GM23338 (cell line): ENCODE results near the gene ZBTB46. TPM values are rescaled to one million over a fixed set of nuclear protein-coding genes. Genes with fewer than 3 reads are reported as not detected.

Source experiments
- ATAC-seq: fragments of 200-7000 bp; cut with Tn5 transposase; 3 replicates; pipeline ENCODE4 v1.9.1; 2020
- DNase-seq: peaks from one replicate; pipeline ENCODE4 v3.0.0-alpha.2; 2015; ENCODE audit warnings: low spot score
- H2AFZ ChIP-seq: fragments of 200-600 bp; sonication (generic); 2 replicates; pipeline ENCODE4 v1.8.0; 2016; ENCODE audit warnings: antibody characterized with exemption, mild to moderate bottlenecking, moderate library complexity
- H3F3A ChIP-seq: fragments of 200-600 bp; sonication (generic); replicated peaks from 2 replicates; pipeline ENCODE4 v1.8.0; 2017; ENCODE audit warnings: antibody characterized with exemption, mixed run types, low read depth
- H3K27ac ChIP-seq: fragments of 200-600 bp; sonication (generic); 2 replicates; pipeline ENCODE4 v1.6.1; 2016; ENCODE audit warnings: low read depth
- H3K27me3 ChIP-seq: fragments of 200-600 bp; sonication (generic); 2 replicates; pipeline ENCODE4 v1.8.0; 2016; ENCODE audit warnings: mild to moderate bottlenecking, mixed run types, moderate library complexity; ENCODE audit not compliant: insufficient read depth
- H3K36me3 ChIP-seq: fragments of 200-600 bp; sonication (generic); 2 replicates; pipeline ENCODE4 v1.8.0; 2016; ENCODE audit warnings: mild to moderate bottlenecking; ENCODE audit not compliant: insufficient read depth
- H3K4me1 ChIP-seq: fragments of 200-600 bp; sonication (generic); 2 replicates; pipeline ENCODE4 v1.8.0; 2016; ENCODE audit warnings: mild to moderate bottlenecking, moderate library complexity; ENCODE audit not compliant: insufficient read depth
- H3K4me2 ChIP-seq: fragments of 200-600 bp; sonication (generic); 2 replicates; pipeline ENCODE4 v1.7.1; 2017; ENCODE audit warnings: mixed run types
- H3K4me3 ChIP-seq: fragments of 200-600 bp; sonication (generic); 2 replicates; pipeline ENCODE4 v1.6.1; 2016; ENCODE audit warnings: mixed run types
- H3K79me2 ChIP-seq: fragments of 200-600 bp; sonication (generic); replicated peaks from 2 replicates; pipeline ENCODE4 v1.8.0; 2017; ENCODE audit warnings: mild to moderate bottlenecking; ENCODE audit not compliant: insufficient read depth
- H3K9me2 ChIP-seq: fragments of 200-600 bp; sonication (generic); 2 replicates; pipeline ENCODE4 v1.8.0; 2017; ENCODE audit not compliant: insufficient read depth
- H4K20me1 ChIP-seq: fragments of 200-600 bp; sonication (generic); replicated peaks from 2 replicates; pipeline ENCODE4 v1.8.0; 2017; ENCODE audit warnings: mild to moderate bottlenecking; ENCODE audit not compliant: insufficient read depth
- H3K27ac Mint-ChIP-seq: 2 replicates; pipeline ENCODE4 v1.8.0; 2020; ENCODE audit warnings: inconsistent platforms, mild to moderate bottlenecking, moderate library complexity, mixed read lengths
- H3K27me3 Mint-ChIP-seq: 3 replicates; pipeline ENCODE4 v1.8.0; 2022; ENCODE audit warnings: low read depth, mild to moderate bottlenecking, moderate library complexity, mixed read lengths, inconsistent platforms; ENCODE audit not compliant: insufficient read depth, poor library complexity
- H3K36me3 Mint-ChIP-seq: 3 replicates; pipeline ENCODE4 v1.8.0; 2021; ENCODE audit warnings: low read depth, mild to moderate bottlenecking, inconsistent platforms, moderate library complexity, mixed read lengths
- H3K4me1 Mint-ChIP-seq: 3 replicates; pipeline ENCODE4 v1.8.0; 2020; ENCODE audit warnings: mild to moderate bottlenecking, inconsistent platforms, mixed read lengths
- H3K4me3 Mint-ChIP-seq: 3 replicates; pipeline ENCODE4 v1.8.0; 2021; ENCODE audit warnings: moderate library complexity, mild to moderate bottlenecking, inconsistent platforms, mixed read lengths
- H3K9me3 Mint-ChIP-seq: 3 replicates; pipeline ENCODE4 v1.8.0; 2020; ENCODE audit warnings: moderate library complexity, mild to moderate bottlenecking, inconsistent platforms, mixed read lengths
- CREB1 ChIP-seq: fragments of 250-450 bp; sonication (Bioruptor Pico); IDR thresholded peaks from 2 replicates; pipeline ENCODE4 v1.5.0; 2020; ENCODE audit warnings: low read depth, mild to moderate bottlenecking, moderate library complexity
- CTCF ChIP-seq, 2 experiments: fragments of 200-600 bp in 1 of 2; sonication (generic) in 1 of 2; conservative IDR thresholded peaks; 2 replicates each; pipeline versions ENCODE4 v1.5.1 to v1.6.1; 2016 to 2017; ENCODE audit warnings: antibody characterized with exemption in 2 of 2, low read depth in 2 of 2, mild to moderate bottlenecking in 2 of 2, moderate library complexity in 1 of 2
- ETS1 ChIP-seq: IDR thresholded peaks from 2 replicates; pipeline ENCODE4 v1.6.1; 2016; ENCODE audit warnings: antibody characterized with exemption
- EZH2 ChIP-seq: fragments of 200-600 bp; sonication (generic); IDR thresholded peaks from one replicate; pipeline ENCODE4 v1.8.0; 2017; ENCODE audit warnings: antibody characterized with exemption, mild to moderate bottlenecking, low read depth; ENCODE audit not compliant: unreplicated experiment
- JUNB ChIP-seq: IDR thresholded peaks from one replicate; pipeline ENCODE4 v1.6.1; 2016; ENCODE audit warnings: antibody characterized with exemption; ENCODE audit not compliant: unreplicated experiment
- NANOG ChIP-seq: IDR thresholded peaks from 2 replicates; pipeline ENCODE4 v1.6.1; 2016; ENCODE audit warnings: antibody characterized with exemption, borderline replicate concordance
- POLR2AphosphoS5 ChIP-seq: IDR thresholded peaks from 2 replicates; pipeline ENCODE4 v1.6.1; 2016; ENCODE audit warnings: antibody characterized with exemption, low read depth
- STAT1 ChIP-seq: IDR thresholded peaks from one replicate; pipeline ENCODE4 v1.6.1; 2016; ENCODE audit warnings: antibody characterized with exemption; ENCODE audit not compliant: unreplicated experiment
- ZNF114 ChIP-seq: fragments of 250-450 bp; sonication (Bioruptor Pico); IDR thresholded peaks from 2 replicates; pipeline ENCODE4 v1.5.0; 2020; ENCODE audit warnings: mild to moderate bottlenecking, moderate library complexity
- polyA plus RNA-seq: library from polyadenylated mRNA; unstranded; fragments of >200 nt; fragmentation: Nextera tagmentation; extraction: Ambion mirVana; gene quantifications from 2 replicates; pipeline ENCODE4 v1.2.1, GENCODE V29; 2016
- total RNA-seq: library from RNA; depleted of rRNA; stranded (reverse); fragments of >200 nt; shearing (Covaris generic); gene quantifications from 2 replicates; pipeline ENCODE4 v1.2.3, GENCODE V29; 2014

Gene ZBTB46
- total and polyA plus RNA-seq, 2 experiments from 2014 or later: 3.2 to 26.9 TPM

DNA sequence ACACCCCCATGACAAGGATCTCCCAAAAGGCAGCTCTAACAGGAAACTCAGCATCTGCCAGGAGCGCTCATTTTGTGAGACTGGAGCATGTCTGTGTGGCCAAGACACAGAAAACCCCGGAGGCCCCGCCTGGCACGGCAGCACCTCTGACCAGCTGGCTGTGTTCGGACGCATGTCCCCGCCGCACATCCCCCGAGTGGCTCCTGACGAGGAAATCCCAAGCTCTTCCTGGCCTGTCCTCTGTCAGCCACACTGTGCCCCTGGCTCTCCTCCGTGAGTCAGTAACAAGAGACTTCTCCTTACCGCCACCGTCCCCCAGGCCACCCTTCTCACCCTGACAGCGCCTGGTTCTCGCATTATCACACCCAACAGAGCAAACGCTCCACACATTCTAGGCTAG is 77.1 kb downstream of the ZBTB46 start:
- H3K27me3 Mint-ChIP-seq: peaks cover 5% of the 10 kb centered on the region
- Histone ChIP-seq H3K4me2 (no peak overlapping the region), H3K4me1 (peaks cover 4% of the 10 kb centered on the region; the same call in 1 of the 2 replicates), H4K20me1 (no peaks in the 10 kb centered on the region), H3K4me3 (no peak overlapping the region), H3K79me2 (no peaks in the 10 kb centered on the region), H3K27me3 (no peaks in the 10 kb centered on the region), H3K9me2 (no peaks in the 10 kb centered on the region), H2AFZ (no peak overlapping the region), H3K36me3 (no peaks in the 10 kb centered on the region), H3F3A (peaks cover 19% of the 10 kb centered on the region), H3K27ac (no peak overlapping the region)
- peaks cover 13% of the 10 kb centered on the region for H3K4me1 Mint-ChIP-seq
- no peak for TF ChIP-seq CTCF (conservative IDR thresholded peaks at IDR 0.05; ENCODE audit: low read depth in 2 of 2)
- no peak for ATAC-seq
- H3K4me3 Mint-ChIP-seq: no peak overlapping the region
- no peak overlapping the region for H3K27ac Mint-ChIP-seq
- no peaks in the 10 kb centered on the region; the same call in 2 of the 3 replicates for H3K9me3 Mint-ChIP-seq
- H3K36me3 Mint-ChIP-seq: peaks cover 3% of the 10 kb centered on the region; the same call in 2 of the 3 replicates
- peak; percentile 33 for DNase-seq

DNA sequence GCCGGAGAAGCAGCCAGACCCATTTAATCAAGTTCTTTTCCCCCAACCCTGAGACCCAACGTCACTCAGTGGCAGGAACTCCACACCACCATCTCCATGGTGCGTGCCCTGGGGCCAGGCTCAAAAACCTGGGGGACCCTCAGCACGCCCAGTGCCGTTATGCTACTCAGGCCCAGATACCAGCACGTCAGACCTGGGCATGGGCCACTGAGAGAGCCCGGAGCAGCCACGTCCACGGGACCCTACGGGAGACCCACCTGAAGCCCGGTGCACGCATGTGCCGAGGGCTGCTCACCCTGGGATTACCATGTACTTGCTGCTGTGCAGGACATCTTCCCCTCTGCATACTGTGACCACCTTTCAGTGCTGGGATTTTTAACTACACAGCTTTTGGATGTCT is 77.7 kb downstream of the ZBTB46 start:
- Histone ChIP-seq H3K4me2 (no peak overlapping the region), H3K4me1 (peaks cover 4% of the 10 kb centered on the region; the same call in 1 of the 2 replicates), H3F3A (peaks cover 19% of the 10 kb centered on the region), H3K79me2 (no peaks in the 10 kb centered on the region), H3K36me3 (no peaks in the 10 kb centered on the region), H3K4me3 (no peak overlapping the region), H3K27me3 (no peaks in the 10 kb centered on the region), H3K27ac (no peak overlapping the region), H3K9me2 (no peaks in the 10 kb centered on the region), H2AFZ (no peak overlapping the region), H4K20me1 (no peaks in the 10 kb centered on the region)
- H3K36me3 Mint-ChIP-seq: peaks cover 2% of the 10 kb centered on the region; the same call in 2 of the 3 replicates
- DNase-seq (no peak), ATAC-seq (no peak)
- no peak overlapping the region for H3K27ac Mint-ChIP-seq
- peaks cover 13% of the 10 kb centered on the region for H3K4me1 Mint-ChIP-seq
- no peaks in the 10 kb centered on the region; the same call in 2 of the 3 replicates for H3K9me3 Mint-ChIP-seq
- no peak overlapping the region; the same call in 2 of the 3 replicates for H3K4me3 Mint-ChIP-seq
- peaks cover 5% of the 10 kb centered on the region for H3K27me3 Mint-ChIP-seq
- TF ChIP-seq STAT1 (no peak), NANOG (no peak), JUNB (no peak), ETS1 (no peak), ZNF114 (CRISPR knock-in tag) (no peak)

- Histone ChIP-seq H2AFZ (no peak overlapping the region), H3K36me3 (no peaks in the 10 kb centered on the region), H3K4me3 (no peak overlapping the region), H3F3A (peaks cover 19% of the 10 kb centered on the region), H3K27me3 (no peaks in the 10 kb centered on the region), H3K79me2 (no peaks in the 10 kb centered on the region), H4K20me1 (no peaks in the 10 kb centered on the region), H3K9me2 (no peaks in the 10 kb centered on the region), H3K4me2 (peak overlapping the region; percentile 32; the same call in 1 of the 2 replicates), H3K4me1 (peaks cover 4% of the 10 kb centered on the region; the same call in 1 of the 2 replicates), H3K27ac (no peak overlapping the region)
- no peaks in the 10 kb centered on the region; the same call in 2 of the 3 replicates for H3K36me3 Mint-ChIP-seq
- peaks cover 13% of the 10 kb centered on the region for H3K4me1 Mint-ChIP-seq
- peaks cover 5% of the 10 kb centered on the region for H3K27me3 Mint-ChIP-seq
- H3K9me3 Mint-ChIP-seq: no peaks in the 10 kb centered on the region
- DNase-seq (peak; percentile 62), ATAC-seq (peak; percentile 51)
- H3K4me3 Mint-ChIP-seq: no peak overlapping the region
- no peak overlapping the region for H3K27ac Mint-ChIP-seq
- TF ChIP-seq EZH2 (no peak), POLR2AphosphoS5 (no peak), CREB1 (CRISPR knock-in tag) (no peak)
These were observed 78.5 kb downstream of the ZBTB46 start for GRCh38 chr20:63752411-63753101.
